ENCODE measurements around the gene DDX49. TPM values are rescaled to one million over a fixed set of nuclear protein-coding genes. Genes with fewer than 3 reads are reported as not detected.

Gene DDX49
- total RNA-seq (10 to 100 TPM; 47.9 to 49.7 TPM), total RNA-seq (26.2 to 165 (median 41.3) reads per million in 172 experiments)
- 28.3 TPM for polyA plus RNA-seq (2013, experiment 1 of 2)
- 32.3 TPM for polyA plus RNA-seq (2013, experiment 2 of 2)

- POLR2A ChIA-PET: interaction anchor here (0.7 to 2.7 kb wide), 23 partner anchors 11 to 1652 kb away, joined by 3 to 23 read pairs (median 6); partner anchors contain the start of genes BABAM1, ELL, JUND and KXD1
- Mint-ChIP-seq H3K4me1 (ENCODE audit: low read depth) (peaks cover 42% of the 10 kb centered on the region), H3K4me3 (peak within 1 kb of the TSS; percentile 84), H3K27me3 (no peaks in the 10 kb centered on the region), H3K9me3 (no peaks in the 10 kb centered on the region), H3K27ac (peak within 1 kb of the TSS; percentile 66), H3K36me3 (ENCODE audit: low read depth) (peaks cover 68% of the 10 kb centered on the region)
- peak; percentile 92 to 100 (median 97) for DNase-seq
- H3K9me3 ChIP-seq (ENCODE audit: control insufficient read depth in 1 of 2, insufficient read depth in 1 of 2, low read length in 2 of 2): no peaks in the 10 kb centered on the region
- peaks cover 46% of the 10 kb centered on the region for H3K36me3 ChIP-seq (ENCODE audit: insufficient read depth, low read length)
- CTCF ChIA-PET: interaction anchor here (0.6 to 1.4 kb wide), 4 partner anchors 90 to 468 kb away, joined by 3 to 4 read pairs (median 3); partner anchors contain the start of gene REX1BD
- peak within 1 kb of the TSS; percentile 65 for H3K4me3 ChIP-seq (ENCODE audit: low read length)
- ATAC-seq (ENCODE audit: poor library complexity): peak; percentile 94
- TF ChIP-seq CTCF (IDR thresholded peaks at IDR 0.05): no peak
- peaks cover 47% of the 10 kb centered on the region for H3K4me1 ChIP-seq (ENCODE audit: insufficient read depth, low read length)
- H3K27ac ChIP-seq (ENCODE audit: low read depth in 1 of 2, low read length in 2 of 2): peak within 1 kb of the TSS; percentile 92
- no peaks in the 10 kb centered on the region for H3K27me3 ChIP-seq (ENCODE audit: control insufficient read depth in 1 of 2, insufficient read depth in 2 of 2, low read length in 2 of 2)
- intact Hi-C loops (cut with DNase I, micrococcal nuclease): loop anchor here (1.0 to 5.0 kb wide), 10 partner anchors 13 to 403 kb away; partner anchors contain the start of genes ELL (in 2 of the 2), ARMC6 (in 1 of the 2), CRTC1 (in 1 of the 2) and MAU2 (in 1 of the 2)
These were observed at the start of gene DDX49, which contains the start of gene COPE for GRCh38 chr19:18919086-18919899. DDX49 (plus strand) TSS chr19:18919715; CDS start chr19:18919742, 27 bp downstream. COPE (minus strand) TSS chr19:18919387; CDS start chr19:18919348, 39 bp downstream.

- peaks cover 33% of the 10 kb centered on the region for H3K36me3 Mint-ChIP-seq (ENCODE audit: low read depth)
- H3K4me1 Mint-ChIP-seq (ENCODE audit: low read depth): peaks cover 17% of the 10 kb centered on the region
- ChIA-PET POLR2A (interaction anchor here (0.7 kb wide), 1 partner anchor 8 kb away, joined by 3 read pairs; no protein-coding TSS in a partner anchor), CTCF (interaction anchor here (1.1 kb wide), 1 partner anchor 419 kb away, joined by 3 read pairs; no protein-coding TSS in a partner anchor)
- DNase-seq (peak in 1 of 14 experiments; percentile 34), ATAC-seq (ENCODE audit: poor library complexity) (no peak)
- no peak overlapping the region for H3K27ac ChIP-seq (ENCODE audit: low read depth in 1 of 2, low read length in 2 of 2)
- no peak overlapping the region for H3K4me3 Mint-ChIP-seq
- peaks cover 12% of the 10 kb centered on the region for H3K27me3 Mint-ChIP-seq
- H3K27ac Mint-ChIP-seq: no peak overlapping the region
- H3K9me3 Mint-ChIP-seq: no peaks in the 10 kb centered on the region
- H3K4me3 ChIP-seq (ENCODE audit: low read length): no peak overlapping the region
- peaks cover 5 to 7% of the 10 kb centered on the region in 2 experiments for H3K27me3 ChIP-seq (ENCODE audit: control insufficient read depth in 1 of 2, insufficient read depth in 2 of 2, low read length in 2 of 2)
- H3K9me3 ChIP-seq (ENCODE audit: control insufficient read depth in 1 of 2, insufficient read depth in 1 of 2, low read length in 2 of 2): no peaks in the 10 kb centered on the region
- no peak for TF ChIP-seq CTCF (IDR thresholded peaks at IDR 0.05)
- peaks cover 17% of the 10 kb centered on the region for H3K4me1 ChIP-seq (ENCODE audit: insufficient read depth, low read length)
- H3K36me3 ChIP-seq (ENCODE audit: insufficient read depth, low read length): peaks cover 34% of the 10 kb centered on the region
- intact Hi-C loops (cut with DNase I, micrococcal nuclease): loop anchor here in 1 of 2 experiments (5.0 kb wide), 3 partner anchors 278 to 418 kb away; no protein-coding TSS in a partner anchor
These were observed 49.6 kb upstream of the DDX49 start for GRCh38 chr19:18869781-18870530.

All from CD4-positive, alpha-beta T cell (primary cell).